Stimulated activated CD8-positive, alpha-beta memory T cell treated with anti-CD3 and anti-CD28 coated beads, Interleukin-2, amount 100 ng/mL, for 48 hours (primary cell): ENCODE measurements around the gene DGKI.

ENCODE experiments used
- DNase-seq, 2 donors: peaks; one replicate each; pipeline ENCODE4 v3.0.0-alpha.2; 2020; ENCODE audit warnings: low read depth in 2 of 2

Gene DGKI

DNA sequence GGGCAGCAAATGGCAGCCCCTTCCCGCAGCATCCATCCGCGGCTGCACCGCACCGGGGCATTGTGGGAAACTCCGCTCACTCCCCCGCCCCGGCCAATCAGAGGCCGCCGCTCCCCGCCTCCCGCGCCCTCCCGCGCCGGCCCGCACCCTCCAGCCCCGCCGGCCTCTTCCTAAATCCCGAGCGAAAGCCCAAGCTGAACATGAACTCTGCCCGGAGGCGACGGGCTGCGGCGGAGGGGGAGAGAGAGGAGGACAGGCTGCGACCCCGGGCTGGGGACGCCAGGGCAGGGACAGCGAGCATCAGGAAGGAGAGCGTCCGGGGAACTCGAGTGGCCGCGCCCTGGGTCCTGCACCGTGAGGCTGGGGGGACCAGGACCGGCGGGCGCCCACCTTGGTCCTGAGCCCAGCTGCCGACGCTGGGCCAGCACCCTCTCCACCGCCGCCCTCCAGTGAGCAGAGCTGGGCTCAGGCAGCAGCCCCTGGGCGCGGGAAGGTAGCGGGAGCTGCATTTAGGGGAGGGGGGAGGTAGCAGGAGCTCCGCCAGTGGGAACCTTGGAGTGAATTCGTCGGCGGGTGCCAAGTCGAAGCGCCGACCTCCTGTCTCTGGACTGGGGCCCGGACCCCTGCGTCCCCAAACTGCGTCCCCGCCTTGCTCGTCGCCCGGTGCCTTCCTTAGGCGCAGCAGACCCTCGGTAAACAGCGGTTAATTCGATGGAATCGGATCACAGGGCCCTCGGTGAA is at the start of gene DGKI:
Gene DGKI (minus strand): TSS at position 148 of the 741 bp plus-strand sequence.
- no peak for DNase-seq

DNA sequence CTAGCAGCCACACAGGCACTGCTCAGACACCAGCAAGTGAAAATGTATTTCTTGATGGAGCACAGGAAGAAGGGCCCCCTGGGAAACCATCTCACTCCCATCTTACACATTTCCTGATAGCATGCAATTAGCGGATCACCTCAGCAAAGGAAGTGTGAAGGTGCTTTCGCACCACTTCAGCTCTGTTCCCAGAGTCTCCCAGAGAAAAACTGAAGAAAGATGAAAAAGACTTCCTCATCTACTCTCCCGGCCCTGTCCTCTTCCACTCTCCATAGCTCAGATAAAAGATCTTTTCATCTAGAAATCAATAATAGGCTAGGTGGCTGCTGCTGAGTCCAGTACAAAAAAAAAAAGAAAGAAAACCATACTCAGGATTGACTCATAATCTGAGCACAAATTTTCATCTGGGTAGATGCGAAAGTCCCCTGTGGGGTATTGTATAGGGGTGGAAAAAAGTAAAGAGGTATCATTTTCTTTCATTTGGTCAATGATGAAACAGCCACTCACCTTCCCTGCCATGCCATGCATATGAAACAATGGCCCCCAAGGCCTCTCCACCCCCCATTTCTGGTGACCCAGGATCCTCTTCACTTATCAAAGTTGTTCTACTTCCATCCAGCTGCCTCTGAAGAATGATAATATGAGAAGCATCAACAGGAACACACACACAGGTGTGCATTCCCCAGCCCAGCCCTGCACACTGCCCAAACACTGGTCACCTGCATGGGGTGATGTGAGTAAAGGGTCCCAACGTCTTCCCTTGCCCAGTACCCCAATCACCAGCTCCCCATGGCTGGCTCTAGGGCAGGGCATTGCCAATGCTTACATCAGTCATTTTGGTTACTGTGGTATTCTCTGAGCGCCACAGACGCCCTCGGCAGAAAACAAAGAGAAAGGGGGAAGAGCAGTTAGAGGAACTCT is 48.8 kb upstream of the DGKI start:
- peak in 1 of 2 donors; percentile 37 for DNase-seq

DNA sequence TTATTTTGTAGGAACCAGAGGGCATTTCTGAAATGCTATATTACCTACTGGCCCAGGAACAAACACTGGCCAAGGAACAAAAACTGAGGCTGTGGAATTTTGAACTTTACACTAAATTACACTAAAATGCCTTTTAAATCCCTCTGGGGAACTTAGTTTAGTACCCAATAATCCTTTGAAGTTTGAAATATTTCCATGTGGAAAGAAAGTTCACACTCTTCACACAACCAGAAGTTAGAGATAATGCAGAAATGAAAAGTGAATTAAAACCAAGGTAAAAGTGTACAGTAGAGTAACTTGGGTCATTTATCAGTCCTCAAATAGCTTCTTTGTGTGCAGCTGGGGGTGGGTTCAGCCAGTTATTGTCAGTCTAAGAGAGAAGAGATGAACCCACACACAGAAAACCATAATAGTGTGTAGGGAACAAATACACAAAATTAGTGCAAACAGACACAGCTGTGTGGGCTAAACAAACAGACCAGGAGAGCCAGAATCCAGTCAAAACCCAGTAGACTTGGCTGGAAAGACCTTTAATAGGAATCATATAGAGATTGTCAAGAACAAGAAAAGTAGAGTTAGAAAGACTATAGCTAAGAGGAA is 46.5 kb upstream of the DGKI start:
- no peak for DNase-seq

- DNase-seq: no peak
Observed at GRCh38 chr7:137891016-137891655, 44.4 kb upstream of the DGKI start.

DNA sequence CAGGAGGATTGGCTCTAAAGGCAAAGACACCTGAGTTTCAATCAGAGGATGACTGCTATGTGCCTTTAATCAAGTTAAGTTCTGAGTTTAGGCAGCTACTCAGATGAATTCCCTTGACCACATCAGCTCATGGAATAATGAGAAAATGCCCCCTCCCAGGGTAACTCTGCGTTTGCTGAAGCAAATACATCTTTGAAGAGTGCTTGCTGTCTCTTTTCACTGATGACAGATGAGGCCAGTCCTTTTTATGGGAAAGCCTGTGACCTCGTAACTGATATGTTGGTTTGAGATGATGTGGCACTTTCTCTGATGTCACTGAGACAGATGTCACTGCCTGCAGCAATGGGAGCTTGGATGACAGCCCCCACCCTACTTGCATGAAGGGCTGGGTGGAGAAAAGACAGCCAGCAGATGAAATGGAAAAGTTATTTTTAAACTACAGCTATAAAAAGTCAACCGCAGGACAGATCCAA is 43.7 kb upstream of the DGKI start:
- DNase-seq: no peak

- DNase-seq: no peak
Observed at GRCh38 chr7:137888241-137888640, 41.5 kb upstream of the DGKI start.

DNA sequence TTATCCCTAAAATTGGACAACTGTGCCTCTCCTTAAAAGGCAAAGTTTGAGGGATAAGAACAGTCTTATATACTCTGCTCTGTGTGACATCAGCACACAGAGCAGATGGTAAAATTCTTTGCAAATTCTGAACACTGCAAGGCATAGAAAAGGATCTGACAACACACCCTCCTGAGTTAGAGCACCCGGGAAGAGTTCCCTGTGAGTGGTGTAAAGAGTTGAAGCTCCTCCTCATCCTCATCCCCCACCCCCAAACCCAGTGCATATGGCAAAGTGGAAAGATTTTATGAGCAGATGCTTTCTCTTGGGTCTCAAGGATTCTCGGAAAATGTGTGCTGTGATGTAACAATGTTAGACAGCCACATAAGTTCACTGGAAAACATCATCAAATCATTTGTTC is 40.0 kb upstream of the DGKI start:
- no peak for DNase-seq

GRCh38 chr7:137886281-137886680 is 39.5 kb upstream of the DGKI start:
- DNase-seq: no peak

DNA sequence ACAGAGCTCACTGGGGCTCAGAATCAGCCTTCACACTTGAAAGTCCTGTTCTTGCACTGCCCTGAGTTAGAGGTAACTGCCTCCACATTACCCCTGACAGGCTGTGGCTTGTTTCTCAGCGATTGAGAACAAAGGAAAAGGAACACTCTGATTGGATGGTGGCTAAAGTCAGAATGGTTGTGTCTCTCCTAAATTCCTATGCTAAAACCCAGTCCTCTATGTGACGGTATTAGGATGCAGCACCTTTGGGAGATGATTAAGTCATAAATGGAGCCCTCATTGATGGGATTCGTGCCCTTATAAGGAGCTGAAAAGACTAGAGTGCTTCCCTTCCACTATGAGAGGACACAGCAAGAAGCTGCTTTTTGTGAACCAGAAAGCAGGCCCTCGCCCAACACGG is 38.9 kb upstream of the DGKI start:
- DNase-seq: no peak

DNA sequence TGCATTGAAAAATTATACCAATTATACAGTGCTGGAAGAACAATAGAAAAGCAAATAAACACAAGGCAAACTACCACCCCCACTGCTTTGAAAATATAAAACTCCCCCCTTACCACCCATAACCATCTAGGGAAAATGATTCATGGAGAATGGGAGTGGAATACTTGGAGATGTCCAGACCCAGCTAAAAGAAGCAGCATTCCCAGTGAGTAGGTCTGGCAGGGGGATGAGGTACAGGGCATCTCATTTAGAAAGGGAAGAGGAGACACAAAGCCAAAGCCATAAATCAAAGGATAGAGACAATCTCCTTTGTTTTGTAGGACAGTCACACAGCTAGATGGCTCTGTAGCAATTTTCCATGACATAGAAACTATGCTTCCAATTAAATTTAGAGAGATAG is 36.0 kb upstream of the DGKI start:
- no peak for DNase-seq

DNA sequence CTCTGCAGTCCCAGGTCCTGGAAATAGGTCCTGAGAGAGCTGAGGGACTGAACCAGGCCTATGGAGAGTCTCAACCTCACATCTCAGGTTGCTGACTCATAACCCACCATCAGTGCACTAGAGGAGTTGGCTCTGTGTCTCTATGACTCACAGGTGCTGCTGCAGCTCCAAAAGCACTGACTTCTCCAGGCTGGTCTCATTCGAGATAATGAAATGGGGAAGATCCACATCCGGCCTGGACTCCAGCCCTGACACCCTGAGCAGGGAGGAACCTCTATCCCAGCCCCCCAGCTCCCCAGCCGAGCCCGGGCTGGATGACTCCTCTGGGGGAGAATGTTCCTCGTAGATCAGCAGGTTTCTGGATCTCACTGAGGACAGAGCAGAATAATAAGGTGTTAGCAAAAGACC is 35.5 kb upstream of the DGKI start:
- no peak for DNase-seq

DNA sequence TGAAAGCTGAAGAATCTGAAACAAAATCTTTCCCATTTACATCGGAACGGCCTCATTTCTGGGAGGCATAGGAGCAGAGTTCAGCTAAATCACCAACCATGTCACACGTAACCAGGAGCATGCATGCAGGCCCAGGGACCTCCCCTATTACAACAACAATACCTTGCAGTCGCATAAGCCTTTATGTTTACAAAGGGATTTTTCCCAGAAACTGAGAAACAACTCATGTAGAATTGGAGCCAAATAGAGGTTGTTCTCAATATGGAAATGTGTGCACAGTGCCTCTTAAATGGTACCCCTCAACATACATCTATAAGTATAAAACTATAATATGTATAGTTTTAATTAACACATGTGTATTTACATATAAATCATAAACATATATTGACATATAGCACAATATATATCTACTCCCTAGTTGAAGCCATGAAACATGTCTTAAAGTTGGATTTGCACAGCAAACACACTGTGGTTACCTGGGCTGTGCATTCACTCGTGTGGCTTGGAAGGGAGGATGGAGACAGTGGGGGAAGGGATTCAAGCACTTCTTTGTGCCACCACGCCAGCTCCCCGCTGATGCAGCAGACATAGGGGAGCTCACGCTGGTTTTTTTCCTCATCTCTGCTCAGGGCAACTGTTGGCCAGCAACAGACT is 35.0 kb upstream of the DGKI start:
- no peak for DNase-seq

GRCh38 chr7:137880432-137880831 is 33.7 kb upstream of the DGKI start:
- no peak for DNase-seq

GRCh38 chr7:137879357-137880158 is 32.8 kb upstream of the DGKI start:
- DNase-seq: no peak

GRCh38 chr7:137878333-137878961 is 31.7 kb upstream of the DGKI start:
- DNase-seq: no peak

DNA sequence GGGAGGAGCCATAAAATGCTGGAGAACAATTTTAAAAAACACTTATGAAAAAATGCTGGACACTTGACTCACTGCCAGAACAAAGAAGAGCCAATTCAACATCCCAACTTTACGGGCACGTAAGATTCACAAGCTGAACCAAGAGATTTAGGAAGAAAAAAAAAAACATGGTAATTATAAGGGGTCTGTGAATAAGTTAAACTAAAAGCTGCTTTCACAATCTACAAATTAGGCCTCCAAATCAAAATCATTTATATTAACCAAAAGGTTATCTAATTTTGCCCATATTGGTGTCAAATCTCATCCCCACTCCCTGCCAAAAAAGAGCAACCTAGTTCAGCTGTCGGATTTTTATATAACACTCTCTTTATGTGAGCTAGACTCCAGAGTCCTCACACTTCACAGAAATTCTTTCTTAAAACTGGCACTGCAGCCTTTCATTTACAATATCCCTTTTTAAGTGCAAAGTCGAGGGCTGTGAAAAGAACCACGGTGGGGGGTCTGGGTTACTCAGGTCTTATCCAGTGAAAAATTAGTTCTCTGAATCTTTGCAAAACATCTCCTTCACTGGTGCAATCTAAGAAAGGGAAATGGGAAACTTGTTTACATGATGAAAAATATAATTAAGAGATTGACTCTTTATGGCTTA is 30.4 kb upstream of the DGKI start:
- no peak for DNase-seq

DNA sequence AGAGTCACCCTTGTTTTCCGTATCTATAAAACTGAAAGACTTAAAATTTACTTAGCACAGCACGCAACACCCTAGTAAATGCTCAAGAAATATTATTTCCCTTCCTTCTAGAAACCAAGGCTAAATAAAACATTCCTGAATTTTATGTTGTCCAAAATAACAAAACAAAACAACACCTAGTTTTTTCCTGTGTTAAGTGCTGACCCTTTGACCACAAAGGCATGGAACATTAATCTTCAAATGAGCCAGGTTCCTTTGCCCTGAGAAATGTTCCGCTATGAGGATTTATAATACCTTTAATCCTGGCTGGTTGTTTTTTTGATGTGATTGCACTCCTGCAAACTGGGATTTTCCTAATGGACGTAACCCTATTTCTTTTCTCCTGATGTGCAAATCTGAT is 29.0 kb upstream of the DGKI start:
- no peak for DNase-seq

- no peak for DNase-seq
Observed at GRCh38 chr7:137873979-137874777, 27.4 kb upstream of the DGKI start.

GRCh38 chr7:137873524-137873923 is 26.8 kb upstream of the DGKI start:
- no peak for DNase-seq
